Gastrocnemius medialis (tissue), 4 donors: Measurements from ENCODE around the gene TEX19. TPM values are rescaled to one million over a fixed set of nuclear protein-coding genes. Genes with fewer than 3 reads are reported as not detected.

Experiments
- ATAC-seq, 2 donors: fragments of 150-250 bp; one replicate each; pipeline ENCODE4 v1.9.1; 2016
- DNase-seq, 2 donors: peaks; one replicate each; pipeline ENCODE4 v3.0.0-alpha.2; 2019
- H3K27ac ChIP-seq, 4 donors: fragments of 200-600 bp; sonication (generic); 1 replicate in 1 of 4; 2 replicates in 3 of 4; pipeline ENCODE4 v1.5.1; 2016 to 2018; ENCODE audit warnings: mild to moderate bottlenecking in 2 of 4, moderate library complexity in 1 of 4
- H3K27me3 ChIP-seq, 3 donors: fragments of 200-600 bp; sonication (generic) in 2 of 3; 1 replicate in 1 of 3; 2 replicates in 2 of 3; pipeline versions ENCODE4 v1.5.1 to v1.6.0; 2016 to 2019; ENCODE audit warnings: mild to moderate bottlenecking in 1 of 3, moderate library complexity in 1 of 3
- H3K36me3 ChIP-seq, 2 donors: fragments of 200-600 bp; sonication (generic) in 1 of 2; one replicate each; pipeline ENCODE4 v1.5.1; 2017 to 2018
- H3K4me1 ChIP-seq, 2 donors: fragments of 200-600 bp; sonication (generic) in 1 of 2; one replicate each; pipeline ENCODE4 v1.5.1; 2016 to 2017; ENCODE audit warnings: mild to moderate bottlenecking in 2 of 2
- H3K4me3 ChIP-seq, 4 donors: fragments of 200-600 bp; sonication (generic) in 3 of 4; 1 replicate in 1 of 4; 2 replicates in 3 of 4; pipeline ENCODE4 v1.5.1; 2016 to 2019; ENCODE audit warnings: mild to moderate bottlenecking in 2 of 4
- H3K9me3 ChIP-seq, 3 donors: fragments of 200-600 bp; sonication (generic) in 2 of 3; 1 replicate in 1 of 3; 2 replicates in 2 of 3; pipeline ENCODE4 v1.5.1; 2016 to 2019
- CTCF ChIP-seq, 5 experiments: fragments of 450-650 bp in 3 of 5; fragments of 200-600 bp in 2 of 5; sonication (generic) in 2 of 5; IDR thresholded peaks in 4 of 5; conservative IDR thresholded peaks in 1 of 5; 1 replicate in 4 of 5; 2 replicates in 1 of 5; pipeline ENCODE4 v1.5.1; 2016 to 2019; ENCODE audit warnings: antibody characterized with exemption in 5 of 5, mild to moderate bottlenecking in 3 of 5, moderate library complexity in 3 of 5
- POLR2A ChIP-seq, 2 donors: fragments of 450-650 bp; IDR thresholded peaks; one replicate each; pipeline ENCODE4 v1.6.1; 2017; ENCODE audit warnings: antibody characterized with exemption in 2 of 2, mild to moderate bottlenecking in 2 of 2, moderate library complexity in 2 of 2
- in situ Hi-C, 4 donors: fragments of 200-750 bp; cut with MboI; loops; one replicate each; pipeline versions ENCODE4 v1.15.0 to v1.8.0; 2017; ENCODE audit warnings: low sequenced_read_pairs in 4 of 4
- intact Hi-C: fragments of 100-400 bp; cut with DNase I; formaldehyde crosslinking; loops from one replicate; pipeline ENCODE4 v1.15.1; 2023; ENCODE audit warnings: low total_unique reads
- total RNA-seq, 4 donors: library from RNA; depleted of rRNA; stranded (reverse); fragments of >200 nt; gene quantifications; one replicate each; pipeline versions ENCODE4 v1.1.0 to v1.2.3, GENCODE V29; 2016

TEX19 gene
- total RNA-seq, 4 donors from 2014 or later = 0.40 TPM; not detected in 3

- Histone ChIP-seq H3K4me1 (peaks cover 21 to 29% of the 10 kb centered on the region in 2 donors), H3K36me3 (no peaks in the 10 kb centered on the region), H3K27me3 (peaks cover 44 to 51% (median 50%) of the 10 kb centered on the region in 3 donors), H3K9me3 (no peaks in the 10 kb centered on the region), H3K27ac (no peak overlapping the region), H3K4me3 (no peak overlapping the region)
- intact Hi-C loops (no loop called here), in situ Hi-C loops (no loop called here)
- TF ChIP-seq CTCF (IDR thresholded peaks at IDR 0.05 in 4 of 5, conservative IDR thresholded peaks at IDR 0.05 in 1 of 5) (no peak), POLR2A (IDR thresholded peaks at IDR 0.05) (no peak)
- no peak for ATAC-seq
- no peak for DNase-seq
Observed at GRCh38 chr17:82384051-82384729, 25.1 kb downstream of the TEX19 start.

GRCh38 chr17:82384730-82385481 lies 25.9 kb downstream of the TEX19 start:
- in situ Hi-C loops (no loop called here), intact Hi-C loops (no loop called here)
- ATAC-seq = peak; percentile 83 to 89
- Histone ChIP-seq H3K4me3 (no peak overlapping the region), H3K9me3 (no peaks in the 10 kb centered on the region), H3K4me1 (peaks cover 21 to 29% of the 10 kb centered on the region in 2 donors), H3K27ac (peak overlapping the region; percentile 32 to 48 (median 45)), H3K36me3 (no peaks in the 10 kb centered on the region), H3K27me3 (peaks cover 37 to 45% (median 44%) of the 10 kb centered on the region in 3 donors)
- TF ChIP-seq CTCF (IDR thresholded peaks at IDR 0.05 in 4 of 5, conservative IDR thresholded peaks at IDR 0.05 in 1 of 5) = no peak
- no peak for TF ChIP-seq POLR2A (IDR thresholded peaks at IDR 0.05)
- peak; percentile 69 to 88 for DNase-seq

- no peak overlapping the region for H3K4me3 ChIP-seq
Observed at GRCh38 chr17:82385559-82386254, 26.7 kb downstream of the TEX19 start.

More at GRCh38 chr17:82385559-82386254, 26.7 kb downstream of the TEX19 start:
- ATAC-seq (no peak), DNase-seq (no peak)
- no peaks in the 10 kb centered on the region for H3K36me3 ChIP-seq
- intact Hi-C loops (no loop called here), in situ Hi-C loops (no loop called here)
- no peak for TF ChIP-seq CTCF (IDR thresholded peaks at IDR 0.05 in 4 of 5, conservative IDR thresholded peaks at IDR 0.05 in 1 of 5)
- no peak for TF ChIP-seq POLR2A (IDR thresholded peaks at IDR 0.05)
- H3K27me3 ChIP-seq = peaks cover 32 to 40% (median 35%) of the 10 kb centered on the region in 3 donors
- H3K4me1 ChIP-seq = peaks cover 20 to 29% of the 10 kb centered on the region in 2 donors
- peak overlapping the region; percentile 32 to 48 (median 45) for H3K27ac ChIP-seq
- no peaks in the 10 kb centered on the region for H3K9me3 ChIP-seq
